H7 (cell line): ENCODE data around the gene MZF1. TPM values are rescaled to one million over a fixed set of nuclear protein-coding genes. Genes with fewer than 3 reads are reported as not detected.
"Not testable (repeated sequence)": the region's sequence is repeated elsewhere in the genome, so short reads cannot be mapped to it uniquely, and the experiment has no call there.

Experiments
- DNase-seq: peaks from one replicate; pipeline ENCODE4 v3.0.0; 2012
- H3K27me3 ChIP-seq: 2 replicates; pipeline ENCODE4 v1.6.0; 2011; ENCODE audit warnings: mild to moderate bottlenecking, low read length; ENCODE audit not compliant: control insufficient read depth, insufficient read depth
- H3K36me3 ChIP-seq: replicated peaks from 2 replicates; pipeline ENCODE4 v1.5.1; 2011; ENCODE audit warnings: low read length; ENCODE audit not compliant: control insufficient read depth, insufficient read depth
- H3K4me3 ChIP-seq: 2 replicates; pipeline ENCODE4 v1.5.1; 2011; ENCODE audit warnings: low read depth, mild to moderate bottlenecking, control low read depth, low read length, moderate library complexity; ENCODE audit not compliant: insufficient read depth
- total RNA-seq: library from RNA; depleted of rRNA; stranded (reverse); fragments of >200 nt; shearing (Covaris generic); gene quantifications from 2 replicates; pipeline ENCODE4 v1.2.3, GENCODE V29; 2014; rRNA removed

MZF1 gene
- total RNA-seq: 11.0 and 12.5 TPM in 2 replicates

GRCh38 chr19:58572818-58573657 lies at the start of gene MZF1:
TSS of gene MZF1 (minus strand) at chr19:58573335. CDS start at chr19:58571389, 1,946 bp downstream.
- Histone ChIP-seq H3K27me3 (no peaks in the 10 kb centered on the region), H3K4me3 (peak within 1 kb of the TSS; percentile 68), H3K36me3 (peaks cover 1% of the 10 kb centered on the region)
- DNase-seq: peak; percentile 99

- H3K4me3 ChIP-seq, DNase-seq, H3K36me3 ChIP-seq, H3K27me3 ChIP-seq: not testable (repeated sequence)
Observed at GRCh38 chr19:58607213-58607612, 34.1 kb upstream of the MZF1 start.

- not testable (repeated sequence) for H3K36me3 ChIP-seq, H3K27me3 ChIP-seq, H3K4me3 ChIP-seq, DNase-seq
Observed at GRCh38 chr19:58606251-58606896, 33.2 kb upstream of the MZF1 start.

GRCh38 chr19:58586133-58586765 lies 13.1 kb upstream of the MZF1 start:
- H3K27me3 ChIP-seq: no peaks in the 10 kb centered on the region
- peaks cover 8% of the 10 kb centered on the region for H3K36me3 ChIP-seq
- DNase-seq: no peak
- H3K4me3 ChIP-seq: no peak overlapping the region

- DNase-seq: no peak
- Histone ChIP-seq H3K4me3 (no peak overlapping the region), H3K36me3 (peaks cover 8% of the 10 kb centered on the region), H3K27me3 (no peaks in the 10 kb centered on the region)
Observed at GRCh38 chr19:58585442-58586132, 12.5 kb upstream of the MZF1 start.

- no peaks in the 10 kb centered on the region for H3K27me3 ChIP-seq
- DNase-seq: no peak
- no peak overlapping the region for H3K4me3 ChIP-seq
- H3K36me3 ChIP-seq: peaks cover 8% of the 10 kb centered on the region
Observed at GRCh38 chr19:58584498-58585441, 11.6 kb upstream of the MZF1 start.

- Histone ChIP-seq H3K4me3 (no peak overlapping the region), H3K36me3 (peaks cover 8% of the 10 kb centered on the region), H3K27me3 (no peaks in the 10 kb centered on the region)
- DNase-seq: no peak
Observed at GRCh38 chr19:58582985-58583384, 9.8 kb upstream of the MZF1 start.

GRCh38 chr19:58581227-58582141 lies 8.3 kb upstream of the MZF1 start:
- Histone ChIP-seq H3K36me3 (peaks cover 8% of the 10 kb centered on the region), H3K4me3 (no peak overlapping the region), H3K27me3 (no peaks in the 10 kb centered on the region)
- peak; percentile 91 for DNase-seq

DNA sequence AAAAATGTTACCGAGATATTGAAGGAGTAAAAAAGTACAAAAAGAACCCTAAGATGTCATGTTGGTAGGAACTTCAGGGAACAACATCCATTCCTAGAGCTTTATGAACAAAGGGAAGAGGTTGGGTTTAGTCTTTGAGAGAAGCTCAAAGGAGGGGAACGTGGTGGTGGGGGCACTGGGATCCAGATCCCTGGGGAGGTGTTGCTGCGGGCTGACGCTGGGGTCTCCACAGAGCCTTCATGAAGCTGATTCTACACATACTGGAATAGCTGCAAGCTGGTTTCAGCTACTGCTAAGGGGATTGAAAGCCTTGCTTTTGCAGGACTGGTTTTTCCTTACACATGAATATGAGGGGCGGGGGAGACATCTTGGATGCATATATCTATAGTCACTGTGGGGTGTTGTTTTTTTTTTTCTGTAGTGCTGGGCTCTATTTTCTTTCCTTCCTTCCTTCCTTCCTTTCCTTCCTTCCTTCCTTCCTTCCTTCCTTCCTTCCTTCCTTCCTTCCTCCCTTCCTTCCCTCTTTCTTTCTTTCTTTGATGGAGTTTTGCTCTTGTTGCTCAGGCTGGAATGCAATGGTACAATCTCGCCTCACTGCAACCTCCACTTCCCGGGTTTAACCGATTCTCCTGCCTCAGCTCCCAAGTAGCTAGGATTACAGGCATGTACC lies 6.5 kb upstream of the MZF1 start:
- Histone ChIP-seq H3K27me3 (no peaks in the 10 kb centered on the region), H3K4me3 (no peak overlapping the region), H3K36me3 (peaks cover 8% of the 10 kb centered on the region)
- DNase-seq: no peak

- peaks cover 8% of the 10 kb centered on the region for H3K36me3 ChIP-seq
- DNase-seq: no peak
- H3K27me3 ChIP-seq: no peaks in the 10 kb centered on the region
- no peak overlapping the region for H3K4me3 ChIP-seq
Observed at GRCh38 chr19:58578012-58578925, 5.1 kb upstream of the MZF1 start.

- H3K4me3 ChIP-seq, H3K36me3 ChIP-seq, DNase-seq, H3K27me3 ChIP-seq: not testable (repeated sequence)
Observed at GRCh38 chr19:58577581-58577980, 4.4 kb upstream of the MZF1 start.
